GM19467 (cell line): ENCODE measurements around the gene STAG1.
"Not testable (repeated sequence)": the region's sequence is repeated elsewhere in the genome, so short reads cannot be mapped to it uniquely, and the experiment has no call there.

Experiments
- ATAC-seq: cut with Tn5 transposase; IDR thresholded peaks from one replicate; pipeline ENCODE4 v1.9.1; 2021; ENCODE audit warnings: mild to moderate bottlenecking, moderate library complexity; ENCODE audit not compliant: unreplicated experiment

STAG1 gene

GRCh38 chr3:136346486-136346885 is 405.7 kb downstream of the STAG1 start:
- ATAC-seq: no peak

GRCh38 chr3:136343873-136344555 is 408.2 kb downstream of the STAG1 start:
- no peak for ATAC-seq

GRCh38 chr3:136343446-136343845 is 408.7 kb downstream of the STAG1 start:
- no peak for ATAC-seq

GRCh38 chr3:136336329-136337100 is 415.7 kb downstream of the STAG1 start:
- no peak for ATAC-seq

GRCh38 chr3:136334726-136335125 is 417.5 kb downstream of the STAG1 start:
- ATAC-seq: not testable (repeated sequence)

- ATAC-seq: no peak
Observed at GRCh38 chr3:136334209-136334608, 418.0 kb downstream of the STAG1 start.

- ATAC-seq: no peak
Observed at GRCh38 chr3:136332776-136333175, 419.4 kb downstream of the STAG1 start.

- ATAC-seq: no peak
Observed at GRCh38 chr3:136332302-136332701, 419.9 kb downstream of the STAG1 start.

GRCh38 chr3:136330900-136331299 is 421.3 kb downstream of the STAG1 start:
- ATAC-seq: no peak

- ATAC-seq: no peak
Observed at GRCh38 chr3:136329593-136329992, 422.6 kb downstream of the STAG1 start.

GRCh38 chr3:136327671-136328070 is 424.5 kb downstream of the STAG1 start:
- no peak for ATAC-seq

GRCh38 chr3:136326316-136326715 is 425.9 kb downstream of the STAG1 start:
- no peak for ATAC-seq

GRCh38 chr3:136311968-136312367 is 440.2 kb downstream of the STAG1 start:
- no peak for ATAC-seq

- no peak for ATAC-seq
Observed at GRCh38 chr3:136311261-136311660, 440.9 kb downstream of the STAG1 start.

- no peak for ATAC-seq
Observed at GRCh38 chr3:136305879-136306278, 446.3 kb downstream of the STAG1 start.

- ATAC-seq: no peak
Observed at GRCh38 chr3:136300444-136300843, 451.7 kb downstream of the STAG1 start.

GRCh38 chr3:136297826-136298225 is 454.4 kb downstream of the STAG1 start:
- no peak for ATAC-seq

GRCh38 chr3:136296960-136297359 is 455.2 kb downstream of the STAG1 start:
- ATAC-seq: no peak

GRCh38 chr3:136294176-136294575 is 458.0 kb downstream of the STAG1 start:
- ATAC-seq: no peak

GRCh38 chr3:136293279-136293678 is 458.9 kb downstream of the STAG1 start:
- no peak for ATAC-seq

GRCh38 chr3:136292500-136292899 is 459.7 kb downstream of the STAG1 start:
- ATAC-seq: no peak

- no peak for ATAC-seq
Observed at GRCh38 chr3:136291302-136291701, 460.9 kb downstream of the STAG1 start.
